Hematopoietic multipotent progenitor cell (in vitro differentiated cells): ENCODE data around the gene CALML6. TPM values are rescaled to one million over a fixed set of nuclear protein-coding genes. Genes with fewer than 3 reads are reported as not detected.
A peak's percentile ranks its signal among the peaks of the same experiment; 100 is the strongest.

ENCODE experiments used
- DNase-seq, 3 donors: peaks; one replicate each; pipeline ENCODE4 v3.0.0-alpha.2; 2011 to 2015; ENCODE audit warnings: low read depth in 2 of 3, low spot score in 2 of 3
- total RNA-seq: library from RNA; depleted of rRNA; stranded (reverse); fragments of >200 nt; gene quantifications from one replicate; pipeline ENCODE4 v1.2.3, GENCODE V29; 2012

CALML6 gene
- total RNA-seq, 1 donor = 0.27 TPM

DNA sequence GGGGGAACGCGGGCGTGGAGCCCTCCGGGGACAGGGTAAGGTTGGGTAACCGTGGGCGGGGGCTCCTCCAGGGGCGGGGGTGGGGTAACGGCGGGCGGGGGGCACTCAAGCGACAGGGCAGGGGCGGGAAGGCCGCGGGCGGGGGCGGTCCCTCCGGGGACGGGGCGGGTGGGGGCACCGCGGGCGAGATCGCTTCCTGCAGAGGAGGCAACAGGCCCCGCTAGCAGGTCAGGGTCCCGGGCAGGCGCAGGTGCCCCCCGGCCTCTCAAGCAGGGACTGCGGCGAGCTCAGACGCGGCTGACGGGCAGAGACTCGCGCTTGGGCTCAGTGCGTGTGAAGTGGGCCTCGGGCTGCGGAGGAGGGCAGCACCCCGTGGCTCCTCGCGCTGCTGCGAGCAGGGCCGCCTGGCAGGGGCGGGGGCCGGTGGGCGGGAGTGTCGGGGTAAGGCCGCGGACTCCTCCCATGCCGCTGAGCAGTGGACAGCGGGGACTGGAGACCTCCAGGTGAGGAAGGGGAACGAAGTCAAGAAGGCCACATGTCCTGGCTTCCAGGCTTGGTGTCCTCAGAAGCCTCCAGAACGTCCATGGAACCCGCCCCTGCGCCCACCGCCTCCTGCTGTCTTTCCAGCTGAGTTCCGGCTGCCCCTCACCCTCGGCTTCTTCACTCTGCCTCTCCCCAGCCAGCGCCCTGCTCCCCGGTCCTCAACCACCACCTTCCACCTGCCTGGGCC is 23.5 kb upstream of the CALML6 start:
- DNase-seq = peak in 2 of 3 donors; percentile 71 to 82

DNA sequence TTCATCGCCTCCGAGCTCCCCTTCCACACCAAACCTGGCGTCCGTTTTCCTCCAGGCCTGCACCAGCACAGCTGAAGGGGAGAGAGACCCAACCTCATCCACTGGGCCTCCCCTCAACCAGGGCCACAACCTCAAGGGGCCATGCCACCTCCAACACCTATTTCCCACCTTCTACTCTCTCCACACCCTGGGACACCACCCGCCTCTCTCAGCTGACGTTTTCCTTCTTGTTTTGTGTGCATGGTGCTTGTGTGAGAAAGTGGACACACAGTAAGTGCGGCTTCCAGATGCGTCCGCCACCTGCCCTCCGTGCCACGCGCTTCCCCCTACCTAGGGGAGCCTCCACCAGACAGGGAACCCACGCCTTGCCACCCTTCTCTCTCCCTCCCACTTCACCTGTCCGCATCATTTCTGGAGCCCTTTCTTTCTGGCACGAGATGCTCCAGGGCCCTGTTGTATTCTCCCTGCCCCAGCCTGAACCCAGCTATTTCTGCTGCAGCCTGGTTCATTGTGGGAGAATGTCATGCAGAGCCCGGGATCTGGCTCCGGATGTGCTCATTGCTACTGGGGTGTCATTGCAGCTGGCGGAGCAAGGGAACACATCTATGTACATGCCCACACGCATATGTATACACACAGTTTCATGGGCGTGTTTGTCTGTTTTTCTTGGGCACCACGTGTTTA is 22.8 kb upstream of the CALML6 start:
- no peak for DNase-seq

DNA sequence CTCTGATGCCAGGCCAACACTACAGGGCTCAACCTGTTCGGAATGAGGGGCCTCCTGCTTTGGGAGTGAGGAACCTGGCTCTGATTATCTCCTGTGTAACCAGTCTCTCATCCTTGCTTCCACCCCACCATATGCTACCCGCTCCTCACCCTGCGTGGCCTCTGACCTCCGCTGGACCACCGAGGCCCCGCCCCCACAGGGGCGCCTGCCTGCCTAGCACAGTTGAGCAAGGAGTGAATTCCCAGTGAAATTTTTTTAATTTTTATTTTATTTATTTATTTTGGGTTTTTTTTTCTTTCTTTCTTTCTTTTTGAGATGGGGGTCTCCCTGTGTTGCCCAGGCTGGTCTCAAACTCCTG is 22.3 kb upstream of the CALML6 start:
- DNase-seq = no peak

DNA sequence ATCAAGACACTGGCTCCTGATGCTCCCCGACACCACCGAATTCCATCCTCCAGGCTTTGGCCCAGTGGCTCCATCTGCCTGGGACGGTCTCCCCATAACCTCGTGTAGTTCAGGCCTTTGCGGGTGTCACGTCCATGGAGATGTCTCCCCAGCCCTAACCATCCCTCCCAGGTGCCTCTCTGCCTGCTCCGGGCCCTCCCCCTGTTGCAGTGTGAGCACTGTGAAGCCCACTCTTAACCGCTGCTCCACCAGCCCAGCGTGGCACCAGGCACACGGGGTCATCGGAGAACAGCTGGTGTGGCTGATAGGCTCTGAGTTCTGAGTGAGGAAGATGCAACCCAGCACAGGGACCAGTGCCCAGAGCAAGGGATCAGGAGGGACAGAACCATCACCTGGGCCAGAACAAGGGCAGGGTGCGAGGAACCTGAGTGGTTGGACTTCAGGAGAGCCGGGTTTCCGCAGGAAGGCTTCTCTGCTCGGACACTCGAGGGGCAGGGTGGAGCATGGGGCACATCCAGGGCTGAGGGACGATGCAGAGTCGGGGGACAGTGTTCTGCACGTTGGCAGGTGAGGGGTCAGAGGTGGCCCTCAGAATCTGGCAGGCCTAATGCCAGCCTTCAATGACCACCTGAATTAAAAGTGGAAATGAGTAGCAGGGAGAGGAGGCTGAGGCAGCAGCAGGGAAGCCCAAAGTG is 21.6 kb upstream of the CALML6 start:
- no peak for DNase-seq

DNA sequence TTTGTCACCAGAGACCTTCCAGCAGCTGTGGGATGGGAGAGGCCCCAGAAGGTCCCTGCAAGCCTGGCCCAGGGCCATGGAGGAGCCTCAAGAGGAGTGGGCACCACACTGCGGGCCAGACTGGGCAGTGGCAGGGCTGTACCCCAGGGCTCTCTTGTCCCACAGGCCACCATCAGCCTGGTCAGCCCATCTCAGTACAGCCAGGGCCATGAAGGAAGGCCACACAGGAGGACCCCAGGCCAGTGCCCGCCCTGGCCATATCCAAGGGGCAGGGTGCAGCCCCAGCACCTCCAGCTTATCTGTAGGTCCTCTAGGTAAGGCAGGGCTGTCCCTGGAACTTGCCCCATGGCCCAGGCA is 21.1 kb upstream of the CALML6 start:
- DNase-seq = no peak

DNA sequence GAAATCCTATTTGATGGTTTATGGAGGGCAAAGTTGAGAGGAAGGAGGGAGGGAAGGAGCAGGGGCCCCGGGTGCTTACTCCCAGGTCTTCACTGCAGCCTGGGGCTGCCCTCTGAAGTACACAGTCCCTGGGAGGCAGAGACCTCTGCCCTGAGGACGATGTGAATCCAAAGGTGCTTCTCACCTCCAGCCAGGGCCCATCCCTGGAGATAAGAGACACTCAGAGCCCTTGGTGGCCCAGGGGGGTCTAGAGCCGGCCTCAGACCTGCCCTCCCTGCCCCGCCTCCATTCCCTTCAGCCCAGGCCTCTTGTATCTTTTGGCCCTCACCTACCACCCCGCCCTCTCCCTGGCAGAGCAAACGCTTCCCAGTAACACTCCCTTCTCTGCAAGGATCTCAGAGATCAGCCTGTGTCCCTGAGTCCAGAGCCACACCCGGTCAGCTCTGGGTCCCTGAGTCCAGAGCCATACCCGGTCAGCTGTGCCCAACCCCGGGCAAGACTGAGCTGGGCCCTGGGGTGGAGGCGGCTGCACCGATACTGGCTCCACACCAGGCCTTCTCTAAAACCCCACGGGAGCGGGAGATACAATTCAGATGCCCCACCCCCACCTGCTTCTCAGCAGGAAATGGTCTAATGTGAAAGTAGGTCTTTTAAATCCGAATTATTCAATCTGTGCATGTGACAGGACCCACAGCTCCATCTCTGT is 20.6 kb upstream of the CALML6 start:
- DNase-seq = no peak

DNA sequence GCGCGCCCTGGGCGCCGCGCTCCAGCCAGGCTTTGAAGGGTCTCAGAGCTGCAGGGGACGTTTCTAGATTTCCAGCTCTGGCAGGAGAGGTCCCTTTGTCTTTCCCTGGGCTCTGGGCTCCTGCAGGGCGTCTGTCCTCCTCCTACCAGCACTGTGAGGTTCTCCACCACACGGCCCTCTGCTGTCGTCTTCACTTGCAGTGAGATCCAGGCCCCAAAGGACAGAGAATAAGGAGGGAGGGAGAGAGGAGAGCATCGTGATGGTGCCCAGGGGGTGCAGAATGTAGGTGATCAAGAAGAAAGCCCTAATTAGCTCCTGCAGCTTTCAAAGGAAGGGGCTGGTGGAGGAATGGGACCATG is 20.0 kb upstream of the CALML6 start:
- no peak for DNase-seq

DNA sequence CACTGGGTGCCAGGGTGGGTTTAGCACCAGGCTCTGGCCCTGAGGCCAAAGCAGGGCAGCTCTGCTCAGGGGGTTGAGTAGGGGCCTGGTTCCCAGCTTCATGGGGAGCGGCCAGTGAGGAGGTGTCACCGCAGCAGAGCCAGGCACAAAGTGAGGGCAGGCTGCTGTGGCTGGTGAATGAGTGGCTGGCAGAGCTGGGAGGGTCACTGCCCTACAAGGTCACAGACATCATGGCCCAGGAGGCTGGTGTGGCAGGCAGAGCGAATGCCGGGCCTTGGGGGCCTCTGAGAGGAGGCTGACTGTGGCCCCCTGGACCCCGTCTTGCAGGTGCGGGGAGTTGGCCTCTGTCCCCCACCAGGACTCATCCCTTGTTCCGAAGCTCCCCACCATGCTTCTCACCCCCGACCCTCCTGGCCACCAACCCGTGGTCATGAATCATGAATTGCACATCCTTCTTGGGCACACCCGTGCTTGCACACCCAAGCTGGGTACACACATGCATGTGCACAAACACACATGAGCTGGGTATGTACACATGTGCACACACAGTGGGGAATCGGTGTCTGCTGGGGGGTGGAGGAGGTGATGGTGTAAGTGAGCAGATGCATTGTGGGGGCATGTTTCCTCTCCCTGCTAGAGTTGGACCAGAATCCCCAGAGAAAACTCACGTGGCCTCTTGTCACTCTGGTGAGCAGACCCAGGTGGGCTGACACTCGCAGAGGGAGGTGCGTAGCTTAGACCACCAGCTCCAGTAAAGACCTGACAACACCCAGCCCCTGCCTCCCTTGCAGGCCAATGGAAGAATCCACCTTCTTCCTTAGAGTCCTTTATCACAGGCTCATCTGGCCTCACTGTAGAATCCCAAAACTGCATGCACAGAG is 19.4 kb upstream of the CALML6 start:
- no peak for DNase-seq

DNA sequence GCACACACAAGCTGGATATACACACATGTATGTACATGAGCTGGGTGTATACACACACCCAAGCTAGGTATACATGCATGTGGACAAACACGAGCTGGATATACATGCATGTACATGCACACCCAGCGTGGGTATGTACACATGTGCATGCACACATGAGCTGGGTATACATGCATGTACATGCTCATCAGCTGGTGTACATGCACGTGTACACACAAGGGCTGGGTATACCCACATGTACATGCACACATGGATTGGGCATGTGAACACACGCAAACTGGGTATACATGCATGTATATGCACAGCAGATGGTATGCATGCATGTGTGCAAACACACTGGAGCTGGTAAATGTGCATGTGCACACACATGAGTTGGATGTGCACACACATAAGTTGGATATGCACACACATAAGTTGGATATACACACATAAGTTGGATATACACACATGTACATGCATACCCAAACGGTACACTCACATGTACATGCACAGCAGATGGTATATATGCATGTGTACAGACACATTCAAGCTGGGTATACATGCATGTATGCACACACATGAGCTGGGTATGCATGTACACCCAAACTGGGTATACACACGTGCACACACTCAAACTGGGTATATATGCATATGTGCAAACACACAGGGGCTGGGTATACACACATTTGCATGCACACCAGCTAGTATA is 16.7 kb upstream of the CALML6 start:
- DNase-seq = no peak

DNA sequence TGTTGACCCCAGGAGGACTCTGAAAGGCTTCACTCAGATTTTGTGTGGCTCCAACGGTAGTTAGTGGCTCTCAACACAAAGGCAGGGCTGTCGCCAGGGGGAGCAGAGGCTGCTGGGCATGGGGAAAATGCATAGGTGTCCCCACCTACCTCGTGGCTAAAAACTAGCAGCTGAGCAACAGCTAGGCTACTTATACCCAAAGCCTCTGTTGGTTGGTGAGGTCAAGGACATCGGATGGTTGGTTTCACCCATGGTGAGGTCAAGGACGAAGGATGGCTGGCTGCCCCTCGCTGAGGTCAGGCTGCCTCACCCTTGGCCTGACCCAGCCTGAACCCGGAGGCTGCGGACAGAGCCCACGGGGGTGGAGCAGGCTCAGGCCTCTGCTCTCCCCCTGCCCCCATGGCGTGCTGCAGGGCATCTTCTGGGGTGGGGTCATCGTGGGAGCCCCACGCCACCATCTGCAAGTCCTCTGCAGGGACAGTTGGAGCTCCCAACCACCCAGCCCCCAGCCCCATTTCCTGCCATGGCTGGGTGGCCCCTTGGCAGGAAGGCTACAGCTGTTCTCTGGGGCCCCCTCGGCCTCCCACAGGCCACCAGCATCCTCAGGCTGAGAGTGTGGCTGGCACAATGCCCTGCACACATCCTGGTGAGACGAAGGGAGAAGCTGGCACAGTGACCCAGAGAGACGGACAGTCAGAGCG is 15.6 kb upstream of the CALML6 start:
- peak in 2 of 3 donors; percentile 67 to 84 for DNase-seq

DNA sequence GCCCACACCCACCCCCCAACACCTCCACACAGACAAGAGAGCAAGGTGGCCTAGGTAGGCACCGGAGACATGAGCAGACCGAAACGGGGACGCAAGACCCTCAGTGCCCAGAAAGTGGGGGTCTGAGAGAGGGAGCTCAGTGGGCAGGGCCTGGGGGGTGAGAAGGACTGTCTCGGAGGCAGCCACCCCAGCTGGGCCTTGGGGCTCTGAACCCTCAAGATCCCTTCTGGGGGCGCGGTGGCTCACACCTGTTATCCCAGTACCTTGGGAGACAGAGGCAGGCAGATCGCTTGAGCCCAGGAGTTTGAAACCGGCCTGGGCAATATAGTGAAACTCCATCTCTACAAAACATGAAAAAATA is 15.1 kb upstream of the CALML6 start:
- DNase-seq = no peak

DNA sequence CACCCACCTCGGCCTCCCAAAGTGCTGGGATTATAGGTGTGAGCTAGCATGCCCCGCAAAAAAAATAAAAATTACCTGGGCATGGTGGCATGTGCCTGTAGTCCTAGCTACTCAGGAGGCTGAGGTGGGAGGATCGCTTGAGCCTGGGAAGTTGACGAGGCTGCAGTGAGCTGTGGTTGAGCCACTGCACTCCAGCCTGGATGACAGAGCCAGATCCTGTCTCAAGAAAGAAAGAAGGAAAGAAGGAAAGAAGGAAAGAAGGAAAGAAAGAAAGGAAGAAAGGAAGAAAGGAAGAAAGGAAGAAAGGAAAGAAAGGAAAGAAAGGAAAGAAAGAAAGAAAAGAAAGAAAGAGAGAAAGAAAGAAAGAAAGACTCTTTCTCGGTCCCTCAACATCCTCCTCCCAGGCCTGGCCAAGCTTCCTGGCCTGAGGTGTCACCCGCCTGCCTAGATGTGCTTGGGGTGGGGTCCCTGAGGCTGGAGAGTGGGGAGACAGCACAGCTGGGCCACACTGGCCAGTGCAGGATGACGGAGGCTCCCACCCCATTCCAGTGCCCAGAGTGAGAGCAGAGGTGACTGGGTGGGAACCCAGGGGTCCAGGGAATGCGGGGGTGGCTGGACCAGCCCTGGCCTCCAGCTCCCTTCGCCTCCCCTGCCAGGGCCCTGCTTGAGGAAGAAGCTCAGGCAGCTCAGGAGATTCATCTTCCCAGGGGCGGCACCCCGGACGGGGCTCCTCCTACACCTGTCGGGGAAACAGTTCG is 14.0 kb upstream of the CALML6 start:
- no peak for DNase-seq

DNA sequence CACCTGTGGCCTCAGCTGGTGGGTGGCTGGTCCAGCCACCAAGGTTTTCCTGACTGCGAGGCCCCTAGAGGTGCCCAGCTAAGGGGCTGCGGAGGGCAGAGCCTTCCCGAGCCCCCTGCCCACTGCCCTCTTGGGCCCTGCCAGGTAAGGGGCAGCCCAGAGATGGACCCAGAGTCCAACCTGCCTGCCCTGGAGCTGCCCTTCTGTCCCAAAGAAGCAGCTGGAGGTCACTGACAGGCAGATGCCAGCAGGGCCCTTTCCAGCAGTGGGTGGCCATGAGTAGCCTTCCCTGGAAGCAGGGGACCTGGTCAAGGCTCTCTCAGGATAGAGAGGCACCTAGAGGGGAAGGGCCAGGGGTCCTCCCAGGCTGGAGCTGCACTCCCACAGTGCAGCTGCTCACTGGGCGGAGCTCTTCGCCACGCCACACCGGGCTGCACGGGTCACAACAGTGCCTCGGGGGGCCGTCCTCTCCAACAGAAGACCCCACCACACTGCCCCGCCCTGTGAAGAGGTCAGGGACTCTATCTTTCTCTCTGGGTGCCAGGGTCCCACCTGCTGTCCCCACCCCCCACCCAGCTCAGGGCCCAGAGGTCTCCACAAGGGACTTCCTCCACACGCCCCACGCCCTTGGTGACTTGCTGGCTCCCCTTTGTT is 13.3 kb upstream of the CALML6 start:
- DNase-seq = no peak

DNA sequence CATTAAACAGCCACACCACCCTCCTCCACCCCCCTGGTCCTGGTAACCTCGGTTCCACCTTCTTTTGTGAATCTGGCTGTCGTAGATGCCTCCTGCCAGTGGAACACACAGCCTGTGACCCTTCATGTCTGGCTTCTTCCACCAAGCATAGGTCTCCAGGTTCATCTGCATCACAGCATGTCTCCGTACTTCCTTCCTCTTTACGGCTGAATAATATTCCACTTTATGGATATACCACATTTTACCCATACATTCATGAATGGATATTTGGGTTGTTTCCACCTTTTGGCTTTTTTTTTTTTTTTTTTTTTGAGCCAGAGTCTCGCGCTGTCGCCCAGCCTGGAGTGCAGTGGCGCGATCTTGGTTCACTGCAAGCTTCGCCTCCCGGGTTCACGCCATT is 11.8 kb upstream of the CALML6 start:
- no peak for DNase-seq

DNA sequence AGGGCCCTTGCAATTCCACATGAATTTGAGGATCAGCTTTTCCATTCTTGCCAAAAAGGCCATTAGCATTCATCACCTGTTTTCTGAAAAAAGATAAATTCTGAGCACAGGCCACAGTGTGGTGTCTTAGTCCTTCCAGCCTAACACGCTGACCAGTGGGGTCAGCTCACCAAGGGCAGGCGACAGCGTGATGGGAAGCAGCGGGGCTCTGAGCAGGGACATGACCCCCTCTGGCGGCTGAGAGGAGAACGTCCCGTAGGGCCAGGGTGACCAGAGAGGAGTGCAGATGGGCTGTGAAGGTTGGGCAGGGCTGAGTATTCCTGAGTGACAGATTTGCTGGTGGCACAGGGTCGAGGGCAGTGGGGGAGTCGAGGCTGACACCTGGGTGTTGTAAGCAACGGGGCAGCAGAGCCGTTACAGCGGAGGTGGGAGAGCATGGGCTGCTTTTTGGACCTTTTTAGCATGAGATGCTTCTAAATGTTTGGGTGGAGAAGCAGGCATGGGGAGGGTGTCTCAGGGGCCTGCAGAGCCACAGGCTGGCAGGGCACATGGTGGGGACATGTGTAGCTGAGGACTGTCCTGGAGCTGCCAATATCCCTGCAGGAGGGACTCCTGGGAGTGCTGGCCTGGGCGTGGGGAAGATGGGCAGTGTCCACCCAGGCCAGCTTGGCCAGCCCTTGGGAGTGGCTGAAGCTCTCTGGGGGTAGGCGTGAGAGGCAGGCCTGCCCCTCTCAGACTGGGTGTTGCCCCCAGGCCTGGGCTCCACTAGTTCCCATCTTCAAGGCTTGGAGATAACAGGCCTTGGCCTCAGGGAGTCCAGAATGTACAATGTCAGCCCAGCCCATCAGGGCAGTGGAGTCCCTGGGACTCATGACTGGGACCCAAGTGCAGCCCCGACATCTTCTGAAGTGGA is 8.6 kb upstream of the CALML6 start:
- DNase-seq = peak in 2 of 3 donors; percentile 67 to 70

DNA sequence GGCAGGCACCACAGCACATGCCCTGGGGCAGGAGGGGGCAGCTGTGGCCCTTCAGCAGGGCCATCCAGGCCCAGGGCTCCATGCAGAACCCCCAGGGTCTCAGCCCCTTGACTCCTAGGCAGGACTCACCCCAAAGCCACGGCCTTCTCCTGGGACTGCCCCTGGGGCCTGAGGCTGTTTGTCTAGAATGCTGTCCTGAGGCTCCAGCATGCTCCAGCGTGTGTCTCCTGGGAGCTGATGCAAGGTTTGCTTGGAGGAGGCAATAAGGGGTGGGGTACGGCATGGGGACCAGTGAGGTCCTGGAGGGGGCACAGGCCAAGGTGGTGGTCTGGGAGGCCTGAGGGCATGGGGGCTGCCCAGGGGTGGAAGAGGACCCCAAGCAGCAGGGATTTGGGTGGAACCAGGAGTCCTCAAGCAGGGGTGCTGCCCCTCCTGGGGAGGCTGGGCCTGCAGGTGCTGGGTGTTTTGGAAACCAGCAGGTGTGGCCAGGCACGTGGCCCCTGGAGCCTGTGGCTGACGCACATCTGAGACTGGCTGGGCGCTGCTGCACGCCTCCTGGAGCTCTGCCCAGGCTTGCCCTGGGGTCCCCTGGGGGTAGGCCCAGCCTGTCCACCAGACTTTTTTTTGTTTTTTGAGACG is 7.8 kb upstream of the CALML6 start:
- no peak for DNase-seq

DNA sequence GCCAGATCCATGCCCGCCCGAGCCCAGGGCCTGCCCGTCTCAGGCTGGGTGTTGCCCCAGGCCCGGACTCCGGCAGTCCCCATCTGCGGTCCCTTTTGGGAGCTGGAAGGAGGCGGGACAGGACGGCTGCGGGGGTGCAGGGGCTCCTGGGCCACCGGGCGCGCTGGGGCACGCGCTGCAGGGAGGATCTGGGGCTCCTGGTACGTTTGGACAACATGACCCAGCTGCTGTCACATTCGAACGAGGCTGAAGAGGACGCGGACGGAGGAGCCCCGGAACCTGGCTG is 6.6 kb upstream of the CALML6 start:
- no peak for DNase-seq
